ENCODE results near the gene LIN52.
"Not testable (repeated sequence)": the region's sequence is repeated elsewhere in the genome, so short reads cannot be mapped to it uniquely, and the experiment has no call there.

LIN52 gene

GRCh38 chr14:74105381-74105780, 20.6 kb downstream of the LIN52 start:
- in situ Hi-C loops (cut with MboI; ENCODE audit: low sequenced_read_pairs), result no loop called here

- in situ Hi-C loops (cut with MboI; ENCODE audit: low sequenced_read_pairs), result no loop called here
Observed at GRCh38 chr14:74109369-74109768, 24.6 kb downstream of the LIN52 start.

GRCh38 chr14:74111395-74112216, 26.9 kb downstream of the LIN52 start:
- in situ Hi-C loops (cut with MboI; ENCODE audit: low sequenced_read_pairs), result not testable (repeated sequence)

GRCh38 chr14:74125487-74125886, 40.7 kb downstream of the LIN52 start:
- in situ Hi-C loops (cut with MboI; ENCODE audit: low sequenced_read_pairs), result not testable (repeated sequence)

GRCh38 chr14:74126315-74127013, 41.7 kb downstream of the LIN52 start:
- in situ Hi-C loops (cut with MboI; ENCODE audit: low sequenced_read_pairs), result no loop called here

- in situ Hi-C loops (cut with MboI; ENCODE audit: low sequenced_read_pairs), result no loop called here
Observed at GRCh38 chr14:74127634-74128033, 42.9 kb downstream of the LIN52 start.

GRCh38 chr14:74133833-74134481, 49.2 kb downstream of the LIN52 start:
- in situ Hi-C loops (cut with MboI; ENCODE audit: low sequenced_read_pairs), result no loop called here

GRCh38 chr14:74134484-74134883, 49.7 kb downstream of the LIN52 start:
- in situ Hi-C loops (cut with MboI; ENCODE audit: low sequenced_read_pairs), result no loop called here

GRCh38 chr14:74135426-74135825, 50.7 kb downstream of the LIN52 start:
- in situ Hi-C loops (cut with MboI; ENCODE audit: low sequenced_read_pairs), result no loop called here

GRCh38 chr14:74140374-74140850, 55.7 kb downstream of the LIN52 start:
- in situ Hi-C loops (cut with MboI; ENCODE audit: low sequenced_read_pairs), result no loop called here

- in situ Hi-C loops (cut with MboI; ENCODE audit: low sequenced_read_pairs), result no loop called here
Observed at GRCh38 chr14:74141703-74142102, 56.9 kb downstream of the LIN52 start.

- in situ Hi-C loops (cut with MboI; ENCODE audit: low sequenced_read_pairs), result no loop called here
Observed at GRCh38 chr14:74142523-74142922, 57.8 kb downstream of the LIN52 start.

- in situ Hi-C loops (cut with MboI; ENCODE audit: low sequenced_read_pairs), result no loop called here
Observed at GRCh38 chr14:74144789-74145188, 60.0 kb downstream of the LIN52 start.

- in situ Hi-C loops (cut with MboI; ENCODE audit: low sequenced_read_pairs), result no loop called here
Observed at GRCh38 chr14:74147571-74147970, 62.8 kb downstream of the LIN52 start.

GRCh38 chr14:74148705-74149104, 63.9 kb downstream of the LIN52 start:
- in situ Hi-C loops (cut with MboI; ENCODE audit: low sequenced_read_pairs), result no loop called here

GRCh38 chr14:74155287-74155686, 70.5 kb downstream of the LIN52 start:
- in situ Hi-C loops (cut with MboI; ENCODE audit: low sequenced_read_pairs), result no loop called here

- in situ Hi-C loops (cut with MboI; ENCODE audit: low sequenced_read_pairs), result no loop called here
Observed at GRCh38 chr14:74155749-74156148, 71.0 kb downstream of the LIN52 start.

GRCh38 chr14:74160763-74161162, 76.0 kb downstream of the LIN52 start:
- in situ Hi-C loops (cut with MboI; ENCODE audit: low sequenced_read_pairs), result no loop called here

- in situ Hi-C loops (cut with MboI; ENCODE audit: low sequenced_read_pairs), result no loop called here
Observed at GRCh38 chr14:74161526-74162158, 76.9 kb downstream of the LIN52 start.

- in situ Hi-C loops (cut with MboI; ENCODE audit: low sequenced_read_pairs), result no loop called here
Observed at GRCh38 chr14:74169906-74170305, 85.2 kb downstream of the LIN52 start.

GRCh38 chr14:74176400-74176793, 91.6 kb downstream of the LIN52 start:
- in situ Hi-C loops (cut with MboI; ENCODE audit: low sequenced_read_pairs), result no loop called here

All from hTERT RPE-1 (cell line).